Measurements from ENCODE around the gene SHOC2.

SHOC2 gene

DNA sequence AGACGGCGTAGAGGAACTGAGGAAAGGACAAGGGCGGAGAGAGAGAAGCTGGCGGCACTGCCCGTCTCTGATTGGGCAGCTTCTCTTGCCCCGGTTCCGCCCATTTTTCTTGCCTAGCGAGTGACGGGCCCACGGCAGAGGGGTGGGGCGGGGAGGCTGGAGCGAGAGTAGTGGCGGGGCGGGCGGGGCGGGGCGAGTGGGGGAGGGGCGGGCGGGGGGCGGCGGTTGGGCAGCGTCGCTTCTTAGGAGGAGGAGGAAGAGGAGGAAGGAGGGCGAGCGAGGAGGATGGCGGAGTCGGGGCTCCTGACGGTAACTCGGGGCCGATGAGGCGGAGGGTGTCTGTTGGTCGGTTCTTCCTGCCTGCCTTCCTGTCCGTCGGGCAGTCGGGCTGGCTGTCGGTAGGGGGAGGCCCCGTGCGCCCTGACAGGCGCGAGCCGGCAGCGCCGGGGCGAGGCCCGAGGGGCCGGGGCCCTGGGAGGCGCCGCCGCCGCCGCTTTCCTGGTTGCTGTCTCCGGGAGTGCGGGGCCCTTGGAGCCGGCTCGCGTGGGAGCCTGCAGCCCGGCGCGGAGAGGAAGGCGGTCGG lies at the start of gene SHOC2:
Gene SHOC2 (plus strand): TSS at position 256 of the 583 bp plus-strand sequence. CDS start 44,755 bp downstream, outside the sequence.
- DNase-seq: no peak

DNA sequence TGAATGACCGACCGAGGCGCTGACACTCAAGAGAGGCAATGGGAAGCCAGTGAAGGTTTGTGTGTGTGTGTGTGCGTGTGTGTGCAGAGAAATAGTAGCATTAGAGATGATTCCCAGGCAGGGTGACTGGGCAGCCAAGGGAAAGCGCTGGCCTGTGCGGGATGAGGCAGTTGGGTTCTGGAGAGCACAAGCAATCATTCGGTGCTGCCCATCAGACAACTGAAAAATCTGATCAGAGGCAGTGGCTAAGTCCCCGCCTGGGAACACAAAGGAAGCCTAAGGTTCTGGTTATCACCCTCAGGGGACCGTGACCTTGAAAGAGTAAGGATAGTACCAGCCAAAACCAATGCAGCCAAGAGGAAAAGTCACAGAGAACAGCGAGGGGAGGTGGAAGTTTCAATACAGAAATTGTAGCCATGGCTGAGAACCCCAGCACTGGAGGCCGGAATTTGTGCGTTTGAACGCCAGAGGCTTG lies 48.5 kb upstream of the SHOC2 start:
- no peak for DNase-seq

GRCh38 chr10:110871298-110872084 lies 47.9 kb upstream of the SHOC2 start, which contains the start of gene PDCD4:
TSS of gene PDCD4 (plus strand) at chr10:110871928. CDS start at chr10:110876028, 4,100 bp downstream.
- DNase-seq: peak; percentile 73

DNA sequence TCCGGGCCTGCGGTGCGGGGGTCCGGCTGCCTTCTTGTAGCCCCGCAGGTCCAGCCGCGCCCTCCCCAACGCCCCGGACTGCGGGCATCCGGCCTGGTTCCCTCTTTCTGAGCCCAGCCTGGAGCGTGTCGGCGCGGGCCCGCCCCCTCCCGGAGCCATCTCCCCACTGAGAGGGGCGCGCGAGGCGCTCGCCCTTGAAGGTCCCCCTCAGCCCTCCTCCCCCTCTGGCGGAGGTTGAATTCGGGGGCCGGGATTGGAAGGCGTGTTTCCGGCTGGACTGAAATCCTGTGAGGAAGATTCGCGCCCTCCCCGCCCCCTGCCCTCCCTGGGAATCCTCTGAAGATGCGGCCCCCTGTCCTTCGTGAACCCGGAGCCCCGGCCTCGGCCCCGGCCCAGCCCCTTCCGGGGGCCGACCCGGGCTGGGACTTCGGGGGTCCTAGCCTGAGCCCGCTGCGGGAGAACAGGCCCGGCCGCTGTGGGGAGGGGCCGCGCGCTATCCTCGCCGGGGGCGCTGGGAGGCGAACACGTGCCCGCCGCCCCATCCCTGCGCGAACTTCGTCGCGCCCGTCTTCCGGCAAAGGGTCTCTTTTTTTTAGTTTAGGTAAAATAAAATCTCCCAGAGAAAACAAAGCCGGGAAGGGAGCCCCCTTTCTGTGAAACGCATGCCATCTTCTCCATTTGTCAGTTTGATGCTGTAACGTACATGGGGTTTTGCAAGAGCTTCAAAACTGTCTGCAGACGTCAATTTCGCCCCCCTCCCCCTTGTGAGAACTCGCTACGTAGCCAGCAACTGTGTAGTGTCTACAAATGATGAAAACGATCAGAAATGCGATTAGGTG lies 47.0 kb upstream of the SHOC2 start:
- DNase-seq: no peak

DNA sequence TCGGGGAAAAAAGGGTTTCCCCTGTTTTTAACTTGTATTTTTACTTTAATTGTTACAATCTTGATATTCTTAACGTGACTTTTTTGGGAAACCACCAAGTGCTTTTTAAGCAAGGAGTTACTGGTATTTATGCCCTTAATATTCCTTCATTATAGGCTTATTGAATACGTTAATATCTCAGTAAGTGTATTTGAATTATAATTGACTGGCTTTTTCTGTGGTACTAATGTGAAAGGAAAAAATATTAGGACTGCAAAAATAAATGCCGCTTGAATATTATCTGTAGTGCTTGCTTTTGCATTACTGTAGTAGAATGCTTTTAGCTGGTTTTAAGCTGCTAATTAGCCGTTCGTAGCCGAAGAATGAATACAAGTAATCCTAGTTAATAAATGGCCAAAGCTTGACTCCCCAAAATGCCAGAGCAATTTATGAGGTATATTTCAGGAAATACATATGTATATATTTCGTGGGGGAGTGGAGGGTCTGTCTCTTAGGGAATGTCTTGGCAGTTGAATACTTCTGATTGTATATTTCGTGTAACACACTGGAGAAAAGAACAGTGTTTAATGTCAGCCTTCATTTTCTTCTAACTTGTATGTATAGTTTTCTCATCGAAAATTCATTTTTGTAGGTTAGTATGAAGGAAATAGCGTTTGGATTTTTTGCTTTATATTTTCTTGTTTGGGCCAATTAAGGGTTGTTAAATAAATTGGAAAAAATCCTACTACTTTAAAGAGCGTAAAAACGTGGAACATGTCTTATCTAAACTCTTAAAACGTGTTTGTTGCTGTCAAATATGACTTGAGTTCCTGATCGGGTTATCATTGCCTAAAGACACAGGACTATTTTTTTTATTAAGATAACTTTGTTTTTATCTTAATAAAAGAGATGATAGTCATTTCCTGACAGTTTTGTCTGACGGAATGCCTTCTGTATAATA lies 46.1 kb upstream of the SHOC2 start:
- DNase-seq: no peak

- no peak for DNase-seq
Measured at GRCh38 chr10:110873951-110874350, 45.5 kb upstream of the SHOC2 start.

GRCh38 chr10:110876000-110876399 lies 43.4 kb upstream of the SHOC2 start:
- no peak for DNase-seq

DNA sequence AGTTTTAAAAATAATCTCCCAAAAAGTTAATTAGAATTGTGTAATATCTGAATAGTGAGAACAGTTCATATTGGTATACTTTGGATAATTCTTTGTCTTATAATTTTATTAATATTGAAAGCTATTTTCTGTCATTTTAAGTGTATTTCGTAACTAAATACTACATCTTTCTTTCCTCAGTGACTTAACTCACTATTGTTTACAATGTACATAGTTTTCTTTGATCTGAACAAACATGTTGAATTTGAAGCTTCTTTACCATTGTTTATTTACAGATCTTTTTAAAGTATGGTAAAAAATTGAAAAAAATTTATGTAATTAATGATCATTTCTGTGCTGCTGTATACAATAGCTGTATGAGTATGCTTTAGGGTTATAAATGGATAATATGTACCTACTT lies 42.6 kb upstream of the SHOC2 start:
- DNase-seq: no peak

GRCh38 chr10:110880012-110880411 lies 39.4 kb upstream of the SHOC2 start:
- no peak for DNase-seq

GRCh38 chr10:110881247-110881646 lies 38.2 kb upstream of the SHOC2 start:
- DNase-seq: no peak

GRCh38 chr10:110881905-110882304 lies 37.5 kb upstream of the SHOC2 start:
- no peak for DNase-seq

DNA sequence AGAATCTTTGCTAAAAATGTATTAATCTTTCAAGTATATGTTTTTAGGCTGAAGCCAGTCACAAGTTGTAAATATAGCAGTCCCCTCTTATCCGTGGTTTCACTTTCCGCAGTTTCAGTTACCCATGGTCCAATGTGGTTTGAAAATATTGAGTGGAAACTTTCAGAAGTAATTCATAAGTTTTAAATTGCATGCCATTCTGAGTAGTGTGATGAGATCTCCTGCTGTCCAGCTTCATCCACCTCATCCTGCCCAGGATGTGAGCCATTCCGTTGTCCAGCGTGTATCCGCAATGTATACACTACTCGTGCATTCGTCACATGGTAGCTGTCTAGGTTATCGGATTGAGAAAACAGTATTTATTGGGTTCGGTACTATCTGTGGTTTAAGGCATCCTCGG lies 35.5 kb upstream of the SHOC2 start:
- no peak for DNase-seq

DNA sequence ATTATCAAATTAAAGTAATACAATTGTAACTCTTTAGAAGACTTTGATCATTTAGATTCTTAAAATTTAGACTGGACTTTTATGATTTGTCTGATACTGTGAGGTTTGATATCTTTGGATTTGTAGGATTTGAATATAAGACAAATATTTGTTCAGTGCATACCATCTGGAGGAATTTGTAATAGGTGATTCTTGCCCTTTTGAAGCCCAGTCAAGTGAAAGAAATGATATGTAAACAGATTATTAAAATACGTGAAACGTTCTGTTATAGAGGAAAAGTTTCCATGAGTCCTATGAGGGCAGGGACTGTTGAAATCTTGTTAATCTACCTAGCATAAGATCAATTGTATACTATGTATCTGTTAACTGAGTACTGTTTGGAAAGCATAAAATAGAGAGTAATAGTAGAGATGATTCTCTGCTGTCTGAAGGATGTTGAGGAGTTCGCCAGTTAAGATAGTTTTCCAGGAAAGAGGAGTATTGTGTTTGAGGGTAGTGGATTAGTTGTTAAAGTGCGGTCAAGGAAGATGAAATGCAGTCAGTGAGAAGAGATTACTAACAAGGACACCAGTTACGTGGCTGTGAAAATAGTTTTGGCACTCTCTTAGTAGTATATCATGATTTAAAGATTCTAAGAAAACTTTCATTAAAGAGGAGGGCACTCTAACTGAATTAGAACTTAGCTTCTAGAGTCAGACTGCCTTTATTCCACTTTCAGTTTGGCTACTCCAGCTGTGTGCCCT lies 33.3 kb upstream of the SHOC2 start:
- no peak for DNase-seq

- DNase-seq: no peak
Measured at GRCh38 chr10:110887560-110887959, 31.8 kb upstream of the SHOC2 start.

GRCh38 chr10:110892602-110893288 lies 26.7 kb upstream of the SHOC2 start:
- no peak for DNase-seq

DNA sequence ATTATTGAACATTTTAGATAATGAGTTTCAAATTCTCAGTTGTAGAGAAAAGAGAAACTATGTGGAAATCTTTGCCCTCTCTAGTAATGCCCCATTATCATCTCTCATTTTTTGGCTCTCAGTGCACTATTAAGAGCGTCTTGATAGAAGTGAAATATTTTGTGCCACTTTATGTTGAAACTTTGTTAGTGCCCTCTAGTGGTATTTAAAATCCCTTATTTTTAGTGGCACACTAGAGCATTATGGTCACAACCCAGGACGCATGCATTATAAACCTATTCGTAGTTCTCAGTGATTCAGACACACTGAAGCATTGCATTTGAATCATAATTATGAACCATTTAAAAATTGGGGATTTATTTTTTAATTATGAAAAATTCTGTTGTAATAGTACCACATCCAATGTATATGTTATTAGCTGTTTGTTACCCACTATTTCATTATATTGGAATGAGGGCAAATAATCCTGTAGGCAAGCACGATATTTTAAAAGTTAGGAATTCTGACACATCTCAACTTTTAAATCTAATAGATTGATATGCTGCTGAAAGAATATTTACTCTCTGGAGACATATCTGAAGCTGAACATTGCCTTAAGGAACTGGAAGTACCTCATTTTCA lies 25.7 kb upstream of the SHOC2 start:
- DNase-seq: no peak

GRCh38 chr10:110897184-110897583 lies 22.2 kb upstream of the SHOC2 start:
- DNase-seq: no peak

DNA sequence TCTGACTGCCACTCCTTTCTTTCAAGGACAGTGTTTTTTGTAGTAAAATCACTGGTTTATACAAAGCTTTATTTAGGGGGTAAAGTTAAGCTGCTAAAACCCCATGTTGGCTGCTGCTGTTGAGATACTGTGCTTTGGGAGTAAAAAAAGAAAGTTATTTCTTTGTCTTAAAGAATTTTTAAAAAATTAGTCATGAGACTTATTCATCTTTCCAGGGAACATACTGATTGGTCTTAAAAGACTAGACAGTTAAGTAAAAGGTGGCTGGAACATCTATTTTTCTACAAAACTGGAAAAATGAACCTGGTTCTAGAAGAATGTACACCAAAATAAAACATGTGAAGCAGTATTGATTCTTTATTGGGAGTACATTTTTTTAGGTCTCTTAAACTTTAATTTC lies 21.0 kb upstream of the SHOC2 start:
- no peak for DNase-seq

DNA sequence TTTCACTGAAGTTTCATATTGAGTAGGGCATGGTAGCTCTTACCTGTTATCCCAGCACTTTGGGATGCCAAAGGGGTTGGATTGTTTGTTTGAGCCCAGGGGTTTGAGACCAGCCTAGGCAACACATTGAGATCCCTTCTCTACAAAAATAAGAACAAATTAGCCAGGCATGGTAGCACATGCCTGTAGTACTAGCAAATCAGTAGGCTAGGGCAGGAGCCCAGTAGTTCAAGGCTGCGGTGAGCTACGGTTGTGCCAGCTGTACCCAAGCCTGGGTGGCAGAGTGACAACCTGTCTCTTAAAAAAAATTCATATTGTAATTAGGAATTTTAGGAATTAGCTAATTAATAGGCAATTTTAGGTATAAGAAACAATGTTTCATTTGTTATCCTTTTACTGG lies 18.4 kb upstream of the SHOC2 start:
- no peak for DNase-seq

Measured in NCI-H187 treated with DMSO at 0.1 percent for 48 hours (cell line).